ENCODE results near the gene SERBP1. TPM values are rescaled to one million over a fixed set of nuclear protein-coding genes. Genes with fewer than 3 reads are reported as not detected.
"Not testable (repeated sequence)": the region's sequence is repeated elsewhere in the genome, so short reads cannot be mapped to it uniquely, and the experiment has no call there.

Gene SERBP1
- total RNA-seq, 4 donors from 2014 or later = 203 to 254 (median 223) TPM

- intact Hi-C loops (cut with DNase I) = no loop called here
- no peaks in the 10 kb centered on the region for H3K9me3 ChIP-seq
- 81% methylated on average over 1 of the region's 1 CpG for WGBS
- peaks cover 10 to 12% (median 11%) of the 10 kb centered on the region in 4 donors for H3K4me1 ChIP-seq
- H3K27me3 ChIP-seq = no peaks in the 10 kb centered on the region
- TF ChIP-seq CTCF (IDR thresholded peaks at IDR 0.05) (no peak), POLR2A (IDR thresholded peaks at IDR 0.05; ENCODE audit: low read depth) (no peak), POLR2AphosphoS5 (IDR thresholded peaks at IDR 0.05) (no peak), EP300 (IDR thresholded peaks at IDR 0.05) (no peak)
- H3K27ac ChIP-seq (replicated peaks in 1 of 4) = no peak overlapping the region
- no peak for DNase-seq (ENCODE audit: extremely low spot score)
- H3K4me3 ChIP-seq = no peak overlapping the region
- H3K36me3 ChIP-seq = no peaks in the 10 kb centered on the region
Measured at GRCh38 chr1:67458663-67459062, 28.5 kb upstream of the SERBP1 start.

- DNase-seq (ENCODE audit: extremely low spot score) = no peak
- H3K4me3 ChIP-seq = no peak overlapping the region
- no peaks in the 10 kb centered on the region for H3K9me3 ChIP-seq
- H3K27ac ChIP-seq (replicated peaks in 1 of 4) = no peak overlapping the region
- no peaks in the 10 kb centered on the region for H3K27me3 ChIP-seq
- H3K4me1 ChIP-seq = peaks cover 10 to 12% (median 11%) of the 10 kb centered on the region in 4 donors
- intact Hi-C loops (cut with DNase I) = no loop called here
- TF ChIP-seq POLR2AphosphoS5 (IDR thresholded peaks at IDR 0.05) (no peak), EP300 (IDR thresholded peaks at IDR 0.05) (no peak), CTCF (IDR thresholded peaks at IDR 0.05) (no peak), POLR2A (IDR thresholded peaks at IDR 0.05; ENCODE audit: low read depth) (no peak)
- WGBS = 72% methylated on average over 1 of the region's 1 CpG
- no peaks in the 10 kb centered on the region for H3K36me3 ChIP-seq
Measured at GRCh38 chr1:67457247-67457646, 27.0 kb upstream of the SERBP1 start.

- no peak for TF ChIP-seq POLR2AphosphoS5 (IDR thresholded peaks at IDR 0.05)
- no peak for TF ChIP-seq POLR2A (IDR thresholded peaks at IDR 0.05; ENCODE audit: low read depth)
- no peak for TF ChIP-seq EP300 (IDR thresholded peaks at IDR 0.05)
- no peak for TF ChIP-seq CTCF (IDR thresholded peaks at IDR 0.05)
- WGBS = 92% methylated on average over 2 of the region's 2 CpGs
- H3K36me3 ChIP-seq = no peaks in the 10 kb centered on the region
- no peaks in the 10 kb centered on the region for H3K27me3 ChIP-seq
- intact Hi-C loops (cut with DNase I) = no loop called here
- DNase-seq (ENCODE audit: extremely low spot score) = no peak
- H3K27ac ChIP-seq (replicated peaks in 1 of 4) = no peak overlapping the region
- H3K4me3 ChIP-seq = no peak overlapping the region
- no peaks in the 10 kb centered on the region for H3K4me1 ChIP-seq
- H3K9me3 ChIP-seq = no peaks in the 10 kb centered on the region
Measured at GRCh38 chr1:67451815-67452214, 21.6 kb upstream of the SERBP1 start.

GRCh38 chr1:67451356-67451755 lies 21.2 kb upstream of the SERBP1 start:
- intact Hi-C loops (cut with DNase I) = no loop called here
- Histone ChIP-seq H3K27me3 (no peaks in the 10 kb centered on the region), H3K36me3 (no peaks in the 10 kb centered on the region), H3K4me1 (no peaks in the 10 kb centered on the region), H3K9me3 (no peaks in the 10 kb centered on the region), H3K4me3 (no peak overlapping the region), H3K27ac (replicated peaks in 1 of 4) (no peak overlapping the region)
- WGBS = 82% methylated on average over 2 of the region's 2 CpGs
- DNase-seq (ENCODE audit: extremely low spot score) = no peak
- no peak for TF ChIP-seq POLR2A (IDR thresholded peaks at IDR 0.05; ENCODE audit: low read depth)
- TF ChIP-seq EP300 (IDR thresholded peaks at IDR 0.05) = no peak
- no peak for TF ChIP-seq POLR2AphosphoS5 (IDR thresholded peaks at IDR 0.05)
- no peak for TF ChIP-seq CTCF (IDR thresholded peaks at IDR 0.05)

GRCh38 chr1:67446893-67447292 lies 16.7 kb upstream of the SERBP1 start:
- no peaks in the 10 kb centered on the region for H3K9me3 ChIP-seq
- peak overlapping the region in 1 of 4 donors; percentile 26 for H3K27ac ChIP-seq (replicated peaks in 1 of 4)
- WGBS = 63% methylated on average over 1 of the region's 1 CpG
- no peaks in the 10 kb centered on the region for H3K36me3 ChIP-seq
- DNase-seq (ENCODE audit: extremely low spot score) = no peak
- no peaks in the 10 kb centered on the region for H3K27me3 ChIP-seq
- intact Hi-C loops (cut with DNase I) = no loop called here
- H3K4me1 ChIP-seq = peaks cover 0 to 5% (median 3%) of the 10 kb centered on the region in 4 donors
- H3K4me3 ChIP-seq = no peak overlapping the region
- no peak for TF ChIP-seq CTCF (IDR thresholded peaks at IDR 0.05)
- peak in 1 of 2 donors; percentile 31 for TF ChIP-seq POLR2AphosphoS5 (IDR thresholded peaks at IDR 0.05)

GRCh38 chr1:67446014-67446413 lies 15.8 kb upstream of the SERBP1 start:
- H3K27me3 ChIP-seq; intact Hi-C loops (cut with DNase I); H3K36me3 ChIP-seq; H3K4me3 ChIP-seq; H3K27ac ChIP-seq (replicated peaks in 1 of 4); H3K9me3 ChIP-seq; DNase-seq (ENCODE audit: extremely low spot score): not testable (repeated sequence)
- peaks cover 6 to 13% (median 11%) of the 10 kb centered on the region in 4 donors for H3K4me1 ChIP-seq
- WGBS = 77% methylated on average over 5 of the region's 5 CpGs
